Neural cell (in vitro differentiated cells): ENCODE measurements around the gene RNF144B.

Experiments used
- CTCF ChIP-seq: fragments of 450-650 bp; IDR thresholded peaks from 2 replicates; pipeline ENCODE4 v1.5.1; 2014; ENCODE audit warnings: antibody characterized with exemption, mild to moderate bottlenecking, moderate library complexity; ENCODE audit not compliant: poor library complexity, severe bottlenecking
- EP300 ChIP-seq: fragments of 450-650 bp; conservative IDR thresholded peaks from 2 replicates; pipeline ENCODE4 v1.6.1; 2014; ENCODE audit warnings: antibody characterized with exemption, mild to moderate bottlenecking, moderate library complexity; ENCODE audit not compliant: poor library complexity, severe bottlenecking
- POLR2AphosphoS5 ChIP-seq: IDR thresholded peaks from 2 replicates; pipeline ENCODE4 v1.6.1; 2012
- RAD21 ChIP-seq: fragments of 450-650 bp; conservative IDR thresholded peaks from 2 replicates; pipeline ENCODE4 v1.6.1; 2014; ENCODE audit warnings: antibody characterized with exemption, mild to moderate bottlenecking, moderate library complexity
- TAF1 ChIP-seq: IDR thresholded peaks from 2 replicates; pipeline ENCODE4 v1.6.1; 2012; ENCODE audit warnings: low read depth

DNA sequence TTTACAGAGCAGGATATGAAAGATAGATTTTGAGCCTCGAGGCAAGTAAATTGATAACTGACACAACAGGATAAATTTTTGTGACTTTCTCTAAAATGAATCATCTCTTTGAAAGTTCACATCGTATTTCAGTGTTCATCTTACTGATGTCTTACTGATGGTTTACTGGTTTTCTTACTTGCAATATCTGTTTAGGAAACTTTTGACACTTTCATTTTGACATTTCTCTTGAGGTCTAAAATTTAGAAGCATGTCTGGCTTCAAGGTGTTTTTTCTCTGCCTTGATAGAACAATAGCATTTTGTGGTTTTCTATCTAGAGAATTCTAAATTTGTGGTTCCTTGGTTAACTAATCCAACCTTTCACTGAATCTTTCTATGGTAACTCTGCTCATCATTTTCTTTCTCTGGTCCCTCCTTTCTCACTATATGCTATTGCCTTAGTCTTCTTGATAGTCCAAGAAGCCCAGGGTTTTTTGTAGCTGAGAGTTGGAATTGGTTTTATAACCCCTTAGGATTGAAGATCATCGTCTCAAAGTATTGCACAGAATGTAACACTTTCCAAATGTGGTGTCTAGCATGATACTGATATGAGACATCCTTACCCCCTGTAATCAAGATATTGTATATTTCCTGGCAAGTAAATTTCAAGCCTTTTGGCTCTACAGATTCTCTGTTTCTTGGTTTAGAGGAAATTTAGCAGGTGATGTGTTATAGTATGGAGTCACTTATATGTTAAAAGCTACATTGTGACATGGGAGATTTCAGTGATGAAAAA, 98.7 kb downstream of the RNF144B start:
- TF ChIP-seq CTCF: no peak
- no peak for TF ChIP-seq EP300
- no peak for TF ChIP-seq TAF1
- TF ChIP-seq RAD21: no peak
- no peak for TF ChIP-seq POLR2AphosphoS5
